Endothelial cell of hepatic sinusoid (primary cell): Measurements from ENCODE around the gene ELMO1.

Experiments
- in situ Hi-C: cut with HindIII; loops from 2 replicates; pipeline ENCODE4 v1.10.0; 2017; ENCODE audit warnings: low sequenced_read_pairs

Gene ELMO1

GRCh38 chr7:37327288-37327687 is 121.4 kb downstream of the ELMO1 start:
- in situ Hi-C loops = no loop called here

GRCh38 chr7:37323966-37324365 is 124.7 kb downstream of the ELMO1 start:
- in situ Hi-C loops = no loop called here

GRCh38 chr7:37322831-37323230 is 125.8 kb downstream of the ELMO1 start:
- in situ Hi-C loops = no loop called here

GRCh38 chr7:37320848-37321468 is 127.7 kb downstream of the ELMO1 start:
- in situ Hi-C loops = no loop called here

- in situ Hi-C loops = no loop called here
Observed at GRCh38 chr7:37320140-37320847, 128.4 kb downstream of the ELMO1 start.

GRCh38 chr7:37318541-37318940 is 130.1 kb downstream of the ELMO1 start:
- in situ Hi-C loops = loop anchor here (5.0 kb wide), 1 partner anchor 49 kb away; no protein-coding TSS in a partner anchor

- in situ Hi-C loops = loop anchor here (5.0 kb wide), 1 partner anchor 51 kb away; no protein-coding TSS in a partner anchor
Observed at GRCh38 chr7:37315772-37316715, 132.6 kb downstream of the ELMO1 start.

- in situ Hi-C loops = no loop called here
Observed at GRCh38 chr7:37312608-37313007, 136.1 kb downstream of the ELMO1 start.

GRCh38 chr7:37311355-37311754 is 137.3 kb downstream of the ELMO1 start:
- in situ Hi-C loops = no loop called here

- in situ Hi-C loops = no loop called here
Observed at GRCh38 chr7:37310327-37311080, 138.2 kb downstream of the ELMO1 start.

- in situ Hi-C loops = no loop called here
Observed at GRCh38 chr7:37309493-37309892, 139.2 kb downstream of the ELMO1 start.

- in situ Hi-C loops = no loop called here
Observed at GRCh38 chr7:37304921-37305320, 143.7 kb downstream of the ELMO1 start.

- in situ Hi-C loops = no loop called here
Observed at GRCh38 chr7:37297546-37297945, 151.1 kb downstream of the ELMO1 start.

GRCh38 chr7:37295401-37295800 is 153.3 kb downstream of the ELMO1 start:
- in situ Hi-C loops = no loop called here

GRCh38 chr7:37290731-37291130 is 157.9 kb downstream of the ELMO1 start:
- in situ Hi-C loops = no loop called here

GRCh38 chr7:37289781-37290180 is 158.9 kb downstream of the ELMO1 start:
- in situ Hi-C loops = no loop called here

GRCh38 chr7:37289367-37289766 is 159.3 kb downstream of the ELMO1 start:
- in situ Hi-C loops = no loop called here

- in situ Hi-C loops = no loop called here
Observed at GRCh38 chr7:37287131-37287855, 161.4 kb downstream of the ELMO1 start.

- in situ Hi-C loops = no loop called here
Observed at GRCh38 chr7:37286454-37286832, 162.2 kb downstream of the ELMO1 start.
